HCT116 (cell line): Measurements from ENCODE around the gene PPP2R5A.

Experiments
- CTCF ChIP-seq, 3 experiments: fragments of 200-600 bp in 1 of 3; sonication (generic) in 1 of 3; IDR thresholded peaks in 2 of 3; conservative IDR thresholded peaks in 1 of 3; 2 replicates each; pipeline ENCODE4 v1.5.1; 2012 to 2017; ENCODE audit warnings: low read depth in 2 of 3, low read length in 2 of 3, antibody characterized with exemption in 1 of 3, borderline replicate concordance in 1 of 3, control low read depth in 1 of 3, mild to moderate bottlenecking in 1 of 3, mixed read lengths in 1 of 3, mixed run types in 1 of 3, moderate library complexity in 1 of 3; ENCODE audit not compliant: insufficient read depth in 1 of 3
- EZH2 ChIP-seq: fragments of 200-600 bp; sonication (generic); IDR thresholded peaks from 2 replicates; pipeline ENCODE4 v1.6.1; 2017; ENCODE audit warnings: antibody characterized with exemption, mixed run types
- EZH2phosphoT487 ChIP-seq: fragments of 200-600 bp; IDR thresholded peaks from 2 replicates; pipeline ENCODE4 v1.6.1; 2018; ENCODE audit warnings: antibody characterized with exemption, borderline replicate concordance
- POLR2A ChIP-seq: IDR thresholded peaks from 2 replicates; pipeline ENCODE4 v1.7.0; 2011; ENCODE audit warnings: borderline replicate concordance; ENCODE audit not compliant: insufficient read depth, insufficient read length; ENCODE audit errors: extremely low read depth
- POLR2AphosphoS5 ChIP-seq: IDR thresholded peaks from 2 replicates; pipeline ENCODE4 v1.6.1; 2011; ENCODE audit warnings: mild to moderate bottlenecking, low read depth, low read length, moderate library complexity
- SP1 ChIP-seq: IDR thresholded peaks from 2 replicates; pipeline ENCODE4 v1.6.1; 2012; ENCODE audit warnings: low read depth
- SRF ChIP-seq: IDR thresholded peaks from 2 replicates; pipeline ENCODE4 v1.6.1; 2012; ENCODE audit warnings: low read depth

GRCh38 chr1:212410231-212410820 is 125.1 kb downstream of the PPP2R5A start:
- no peak for TF ChIP-seq EZH2phosphoT487
- TF ChIP-seq POLR2A = no peak
- TF ChIP-seq CTCF (IDR thresholded peaks at IDR 0.05 in 2 of 3, conservative IDR thresholded peaks at IDR 0.05 in 1 of 3; ENCODE audit: borderline replicate concordance in 1 of 3, insufficient read depth in 1 of 3, low read depth in 2 of 3, low read length in 2 of 3) = no peak
- no peak for TF ChIP-seq SRF
- no peak for TF ChIP-seq POLR2AphosphoS5
- TF ChIP-seq EZH2 = no peak
- no peak for TF ChIP-seq SP1
